GM18868 (cell line): ENCODE results near the gene MFSD2B.

Experiments used
- ATAC-seq: cut with Tn5 transposase; IDR thresholded peaks from one replicate; pipeline ENCODE4 v1.9.1; 2021; ENCODE audit warnings: mild to moderate bottlenecking, moderate library complexity; ENCODE audit not compliant: unreplicated experiment

The MFSD2B gene

GRCh38 chr2:24050041-24050979, 40.4 kb downstream of the MFSD2B start:
- ATAC-seq: no peak

- no peak for ATAC-seq
Measured at GRCh38 chr2:24051833-24052232, 41.9 kb downstream of the MFSD2B start.

GRCh38 chr2:24052951-24053350, 43.1 kb downstream of the MFSD2B start:
- ATAC-seq: no peak

- ATAC-seq: no peak
Measured at GRCh38 chr2:24054366-24055010, 44.6 kb downstream of the MFSD2B start.

GRCh38 chr2:24055750-24056149, 45.9 kb downstream of the MFSD2B start:
- no peak for ATAC-seq

GRCh38 chr2:24058564-24059271, 48.8 kb downstream of the MFSD2B start:
- no peak for ATAC-seq

GRCh38 chr2:24065341-24065740, 55.5 kb downstream of the MFSD2B start:
- no peak for ATAC-seq

- no peak for ATAC-seq
Measured at GRCh38 chr2:24072259-24072658, 62.4 kb downstream of the MFSD2B start.

GRCh38 chr2:24073816-24074215, 63.9 kb downstream of the MFSD2B start:
- no peak for ATAC-seq

GRCh38 chr2:24075259-24075658, 65.4 kb downstream of the MFSD2B start:
- no peak for ATAC-seq
